HFFc6 (cell line): ENCODE data around the gene ELMOD3. TPM values are rescaled to one million over a fixed set of nuclear protein-coding genes. Genes with fewer than 3 reads are reported as not detected.
"Not testable (repeated sequence)": the region's sequence is repeated elsewhere in the genome, so short reads cannot be mapped to it uniquely, and the experiment has no call there.

Experiments
- DNase-seq: peaks from one replicate; pipeline ENCODE4 v3.0.0-alpha.2; 2018
- H3K27ac Mint-ChIP-seq: 2 replicates; pipeline ENCODE4 v1.8.0; 2020; ENCODE audit warnings: mild to moderate bottlenecking, mixed read lengths
- H3K27me3 Mint-ChIP-seq: 2 replicates; pipeline ENCODE4 v1.8.0; 2021; ENCODE audit warnings: mild to moderate bottlenecking, moderate library complexity, mixed read lengths; ENCODE audit not compliant: insufficient read depth
- H3K36me3 Mint-ChIP-seq: 2 replicates; pipeline ENCODE4 v1.8.0; 2021; ENCODE audit warnings: low read depth, mixed read lengths
- H3K4me1 Mint-ChIP-seq: 2 replicates; pipeline ENCODE4 v1.8.0; 2020; ENCODE audit warnings: low read depth, mixed read lengths
- H3K4me3 Mint-ChIP-seq: 2 replicates; pipeline ENCODE4 v1.8.0; 2020; ENCODE audit warnings: mild to moderate bottlenecking, moderate library complexity, mixed read lengths
- H3K9me3 Mint-ChIP-seq: 2 replicates; pipeline ENCODE4 v1.8.0; 2020; ENCODE audit warnings: mild to moderate bottlenecking, mixed read lengths
- CTCF ChIP-seq: fragments of 200-600 bp; sonication (generic); IDR thresholded peaks from 2 replicates; pipeline ENCODE4 v1.5.0; 2021; ENCODE audit warnings: antibody characterized with exemption, mild to moderate bottlenecking
- total RNA-seq, 6 experiments: library from RNA; stranded (reverse); fragmentation: NEBNext Ultra II Directional; extraction: Animal tissue kit (Norgen Biotek cat#: 25700); gene quantifications; 2 replicates in 1 of 6; 3 replicates in 5 of 6; pipeline ENCODE4 v1.2.3, GENCODE V29; 2021

Gene ELMOD3
- total RNA-seq, 6 experiments from 2014 or later = 7.0 to 10.9 (median 9.3) TPM

GRCh38 chr2:85334928-85335327, 19.6 kb upstream of the ELMOD3 start:
- H3K36me3 Mint-ChIP-seq = no peaks in the 10 kb centered on the region
- H3K9me3 Mint-ChIP-seq = no peaks in the 10 kb centered on the region
- no peaks in the 10 kb centered on the region for H3K4me1 Mint-ChIP-seq
- no peak for DNase-seq
- no peak for TF ChIP-seq CTCF
- no peaks in the 10 kb centered on the region for H3K27me3 Mint-ChIP-seq
- H3K27ac Mint-ChIP-seq = no peak overlapping the region
- H3K4me3 Mint-ChIP-seq = no peak overlapping the region

DNA sequence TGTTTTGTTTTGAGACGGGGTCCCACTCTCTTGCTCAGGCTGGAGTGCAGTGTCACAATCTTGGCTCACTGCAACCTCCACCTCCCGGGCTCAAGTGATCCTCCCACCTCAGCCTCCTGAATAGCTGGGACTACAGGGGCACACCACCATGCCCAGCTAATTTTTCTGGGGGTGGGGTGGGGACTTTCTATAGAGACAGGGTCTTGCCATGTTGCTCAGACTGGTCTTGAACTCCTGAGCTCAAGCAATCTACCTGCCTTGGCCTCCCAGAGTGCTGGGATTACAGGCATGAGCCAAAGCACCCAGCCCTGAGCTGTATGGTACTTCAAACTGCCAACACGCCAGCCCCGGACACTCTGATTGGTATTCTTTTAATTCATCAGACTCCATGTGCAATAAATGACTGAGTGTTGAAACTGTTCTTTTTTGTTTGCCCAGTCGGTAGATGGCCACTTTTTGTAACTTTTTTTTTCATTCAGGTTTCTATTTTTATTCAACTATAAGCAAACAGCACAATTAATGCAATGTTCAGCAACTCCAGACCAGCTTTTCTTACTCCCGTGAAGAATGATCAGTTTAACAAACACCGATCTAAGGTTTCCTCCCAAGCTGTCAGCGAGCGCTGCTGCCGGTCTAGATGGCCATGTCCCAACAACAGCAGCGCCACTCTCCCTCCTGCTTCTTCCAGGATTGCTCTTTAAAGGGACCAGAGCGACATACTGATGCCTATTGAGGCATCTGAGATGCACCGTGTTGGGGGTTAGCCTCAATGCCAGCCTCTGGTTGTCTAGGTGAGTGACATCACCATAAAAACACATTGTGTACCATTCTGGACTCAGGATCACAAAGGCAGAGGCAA, 14.3 kb upstream of the ELMOD3 start:
- Mint-ChIP-seq H3K27me3 (no peaks in the 10 kb centered on the region; the same call in 1 of the 2 replicates), H3K9me3 (no peaks in the 10 kb centered on the region), H3K4me1 (peaks cover 6% of the 10 kb centered on the region; the same call in 1 of the 2 replicates), H3K4me3 (peak overlapping the region; percentile 50; the same call in 1 of the 2 replicates), H3K36me3 (peaks cover 11% of the 10 kb centered on the region), H3K27ac (no peak overlapping the region)
- no peak for DNase-seq
- no peak for TF ChIP-seq CTCF

DNA sequence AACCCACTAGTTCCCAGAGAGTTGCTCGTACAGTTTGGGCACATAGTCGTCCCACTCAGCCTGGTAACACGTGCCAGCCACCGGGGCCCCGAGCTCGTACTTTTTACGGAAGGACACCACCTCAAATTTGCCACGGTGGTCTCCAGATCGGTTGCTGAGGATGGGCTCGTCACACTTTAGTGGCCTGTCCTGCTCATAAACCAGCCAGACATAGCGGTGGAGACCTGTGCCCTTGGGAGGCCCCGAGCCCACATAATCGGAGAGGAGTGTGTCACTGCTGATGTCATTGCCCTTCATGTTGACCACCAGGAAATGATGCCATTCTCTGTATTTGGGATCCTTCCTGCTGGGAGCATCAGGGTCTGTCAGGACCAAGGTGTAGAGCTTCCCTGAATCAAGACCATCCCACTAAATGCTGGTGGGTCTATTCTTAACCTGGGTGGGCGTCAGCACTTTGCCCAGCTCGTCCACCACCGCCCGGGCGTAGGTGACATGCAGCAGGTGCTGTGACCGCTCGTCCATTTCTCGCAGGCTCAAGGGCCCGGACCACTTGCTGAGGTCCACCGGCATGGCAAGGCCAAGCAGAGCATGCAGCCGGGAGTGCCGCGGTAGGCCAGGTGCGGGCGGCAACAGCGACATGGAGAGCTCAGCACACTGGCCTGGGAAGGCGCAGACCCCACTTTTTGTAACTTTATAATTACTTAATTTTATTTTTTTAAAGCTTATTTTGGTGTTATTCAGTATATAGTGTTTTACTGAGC, 13.1 kb upstream of the ELMOD3 start:
- DNase-seq = no peak
- Mint-ChIP-seq H3K36me3 (peaks cover 11% of the 10 kb centered on the region), H3K27me3 (no peaks in the 10 kb centered on the region; the same call in 1 of the 2 replicates), H3K9me3 (no peaks in the 10 kb centered on the region), H3K27ac (no peak overlapping the region), H3K4me3 (no peak overlapping the region), H3K4me1 (peaks cover 6% of the 10 kb centered on the region; the same call in 1 of the 2 replicates)
- TF ChIP-seq CTCF = no peak

DNA sequence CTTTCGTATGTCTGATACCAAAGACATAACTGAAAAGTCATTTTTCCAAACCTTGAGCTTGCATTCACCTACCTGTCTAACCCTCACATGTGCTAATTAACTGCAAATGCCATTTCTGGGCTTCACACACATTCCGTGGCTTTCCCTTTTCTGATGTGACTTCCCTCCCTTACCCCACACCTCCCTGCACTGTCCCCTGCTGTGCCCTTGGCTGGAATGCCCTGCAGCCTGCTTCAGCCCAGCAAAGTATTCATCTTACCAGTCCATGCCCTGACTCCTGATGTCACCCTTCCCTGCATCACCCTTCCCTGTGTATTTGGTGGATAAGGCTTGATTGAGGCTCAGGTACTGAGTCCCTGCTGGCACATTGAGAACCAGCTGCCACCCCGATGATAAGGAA, 12.4 kb upstream of the ELMOD3 start:
- Mint-ChIP-seq H3K36me3 (peaks cover 11% of the 10 kb centered on the region), H3K9me3 (no peaks in the 10 kb centered on the region), H3K4me1 (peaks cover 6% of the 10 kb centered on the region; the same call in 1 of the 2 replicates), H3K27me3 (no peaks in the 10 kb centered on the region; the same call in 1 of the 2 replicates), H3K4me3 (no peak overlapping the region), H3K27ac (0 out of 2 replicates have a peak overlapping the region, but pooled peaks have one; percentile 12)
- no peak for DNase-seq
- no peak for TF ChIP-seq CTCF

- peaks cover 11% of the 10 kb centered on the region for H3K36me3 Mint-ChIP-seq
- not testable (repeated sequence) for DNase-seq, H3K27ac Mint-ChIP-seq, H3K4me1 Mint-ChIP-seq, H3K9me3 Mint-ChIP-seq, H3K4me3 Mint-ChIP-seq, H3K27me3 Mint-ChIP-seq
Observed at GRCh38 chr2:85343207-85343895, 11.2 kb upstream of the ELMOD3 start.
